Subcutaneous adipose tissue (tissue), 4 donors: ENCODE results near the gene ABCC12. TPM values are rescaled to one million over a fixed set of nuclear protein-coding genes. Genes with fewer than 3 reads are reported as not detected.

Source experiments
- total RNA-seq, 4 donors: library from RNA; depleted of rRNA; stranded (reverse); fragments of >200 nt; gene quantifications; one replicate each; pipeline ENCODE4 v1.1.0, GENCODE V29; 2016
- TF ChIP-seq, protein P1 (sequence below): fragments of 450-650 bp; IDR thresholded peaks from one replicate; pipeline ENCODE4 v1.5.1; 2016; ENCODE audit warnings: low read depth, mild to moderate bottlenecking, control low read depth, antibody characterized with exemption, moderate library complexity

Gene ABCC12
- total RNA-seq, 4 donors from 2014 or later, result not detected

DNA sequence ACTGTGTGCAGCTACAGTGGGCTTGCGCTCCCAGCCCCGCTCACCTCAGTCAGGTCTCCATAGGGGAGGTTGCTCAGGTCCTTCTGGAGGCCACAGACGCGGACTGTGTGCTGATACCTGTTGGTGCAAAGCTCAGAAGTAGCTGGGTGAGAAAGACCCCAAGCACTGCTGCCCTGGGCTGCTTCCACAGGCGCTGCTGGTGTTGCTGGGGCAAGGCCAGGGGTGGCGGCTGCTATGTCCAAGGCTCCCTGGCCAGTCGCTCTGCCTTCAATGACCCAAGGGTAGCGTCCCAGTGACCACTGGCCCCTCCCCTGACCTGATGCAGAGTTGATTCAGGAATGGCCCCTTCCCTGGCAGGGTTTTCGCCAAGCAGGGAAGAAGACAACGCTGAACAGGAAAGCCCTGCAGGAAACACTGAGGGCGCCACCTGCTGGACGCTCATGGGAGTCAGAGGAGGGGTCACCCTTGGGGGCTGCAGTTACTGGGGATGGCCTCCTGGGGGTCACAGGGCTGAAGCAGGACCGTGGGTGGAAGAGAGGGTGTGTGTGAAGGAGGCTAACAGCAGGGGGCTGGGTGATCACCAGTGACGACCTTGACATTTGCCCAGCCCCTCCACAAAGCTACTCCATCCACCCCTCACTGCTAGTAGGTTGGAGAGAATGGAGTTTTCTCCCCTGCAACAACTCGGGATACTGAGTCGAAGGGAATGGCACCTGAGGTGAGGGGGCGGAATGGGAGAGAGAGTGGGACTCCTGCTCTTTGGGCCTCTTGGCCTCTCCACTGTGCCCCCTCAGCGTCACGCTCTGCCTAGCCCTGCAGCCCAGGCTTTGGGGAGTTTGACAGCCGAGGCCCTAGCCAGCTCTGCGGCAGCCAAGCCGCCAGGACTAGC is 38.3 kb downstream of the ABCC12 start:
- TF ChIP-seq, protein P1, sequence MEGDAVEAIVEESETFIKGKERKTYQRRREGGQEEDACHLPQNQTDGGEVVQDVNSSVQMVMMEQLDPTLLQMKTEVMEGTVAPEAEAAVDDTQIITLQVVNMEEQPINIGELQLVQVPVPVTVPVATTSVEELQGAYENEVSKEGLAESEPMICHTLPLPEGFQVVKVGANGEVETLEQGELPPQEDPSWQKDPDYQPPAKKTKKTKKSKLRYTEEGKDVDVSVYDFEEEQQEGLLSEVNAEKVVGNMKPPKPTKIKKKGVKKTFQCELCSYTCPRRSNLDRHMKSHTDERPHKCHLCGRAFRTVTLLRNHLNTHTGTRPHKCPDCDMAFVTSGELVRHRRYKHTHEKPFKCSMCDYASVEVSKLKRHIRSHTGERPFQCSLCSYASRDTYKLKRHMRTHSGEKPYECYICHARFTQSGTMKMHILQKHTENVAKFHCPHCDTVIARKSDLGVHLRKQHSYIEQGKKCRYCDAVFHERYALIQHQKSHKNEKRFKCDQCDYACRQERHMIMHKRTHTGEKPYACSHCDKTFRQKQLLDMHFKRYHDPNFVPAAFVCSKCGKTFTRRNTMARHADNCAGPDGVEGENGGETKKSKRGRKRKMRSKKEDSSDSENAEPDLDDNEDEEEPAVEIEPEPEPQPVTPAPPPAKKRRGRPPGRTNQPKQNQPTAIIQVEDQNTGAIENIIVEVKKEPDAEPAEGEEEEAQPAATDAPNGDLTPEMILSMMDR, result no peak

DNA sequence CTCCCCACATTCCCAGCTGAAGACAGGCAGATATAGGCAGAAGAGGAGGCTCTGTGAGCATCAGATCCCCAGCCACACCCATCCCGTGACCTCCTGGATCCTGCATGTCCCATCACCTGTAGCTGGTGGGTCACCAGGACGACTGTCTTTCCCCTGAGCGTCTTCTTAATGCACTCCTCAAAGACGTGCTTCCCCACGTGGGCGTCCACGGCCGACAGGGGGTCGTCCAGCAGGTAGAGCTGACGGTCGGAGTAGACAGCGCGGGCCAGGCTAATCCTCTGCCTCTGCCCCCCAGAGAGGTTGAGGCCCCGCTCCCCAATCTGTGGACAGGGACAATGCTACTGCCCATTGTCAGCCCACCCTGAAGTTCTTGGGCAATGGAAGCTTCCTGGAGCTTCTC is 40.5 kb downstream of the ABCC12 start:
- TF ChIP-seq, protein P1, result no peak

DNA sequence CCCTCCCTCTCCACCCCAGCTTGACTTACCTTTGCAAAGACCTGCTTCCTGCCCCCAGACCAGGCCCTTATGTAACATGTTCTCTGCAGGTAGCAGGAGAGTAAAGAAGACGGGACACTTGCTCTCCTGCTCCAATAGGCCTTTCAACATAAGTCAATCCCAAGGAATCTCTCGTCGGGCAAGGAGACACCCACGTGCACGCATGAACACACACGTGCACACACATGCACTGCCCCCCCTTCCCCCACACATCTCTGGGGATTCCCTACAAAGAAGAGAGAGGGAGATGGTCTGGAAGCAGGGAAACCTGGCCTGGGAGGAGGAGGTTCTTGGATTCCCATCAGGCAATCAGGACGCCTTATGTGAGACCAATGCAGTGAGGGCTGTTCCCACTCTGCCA is 41.4 kb downstream of the ABCC12 start:
- TF ChIP-seq, protein P1, result no peak

DNA sequence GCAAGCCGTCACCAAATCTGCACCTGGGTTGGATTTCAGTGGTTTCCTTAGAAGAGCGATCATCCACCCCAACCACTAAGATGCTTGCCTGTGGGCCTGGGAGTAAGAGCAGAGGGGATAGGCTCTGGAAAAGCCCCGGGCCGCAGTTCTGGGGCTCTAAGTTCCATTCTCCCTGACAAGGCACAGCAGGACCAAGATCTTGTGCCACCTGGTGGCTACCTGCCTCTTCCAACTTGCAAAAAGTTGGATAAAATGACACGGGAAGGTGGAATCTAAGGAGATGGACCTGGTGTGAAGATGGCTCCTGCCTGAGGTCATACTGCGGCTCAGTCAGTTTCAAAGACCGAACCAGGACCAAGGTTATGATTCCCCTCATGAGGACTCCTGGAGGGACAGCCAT is 42.3 kb downstream of the ABCC12 start:
- TF ChIP-seq, protein P1, result no peak

DNA sequence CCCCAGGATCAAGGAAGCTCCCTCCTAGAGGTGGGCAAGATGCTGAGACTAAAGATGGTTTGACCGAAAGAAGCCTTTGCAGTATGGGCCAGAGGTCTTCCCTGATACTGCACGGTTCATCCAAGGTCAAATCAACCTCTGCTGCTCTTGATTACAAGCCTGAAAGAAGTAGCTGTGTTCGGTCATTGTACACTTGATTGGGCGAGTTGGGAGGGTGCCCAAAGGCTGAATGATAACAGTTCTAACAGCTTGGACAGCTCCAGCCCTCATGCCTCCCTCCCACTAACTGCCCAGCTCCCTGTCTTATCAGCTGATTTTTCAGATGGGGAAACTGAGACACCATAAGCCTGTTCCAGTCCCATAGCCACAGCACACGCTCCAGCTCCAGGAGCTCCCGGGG is 42.8 kb downstream of the ABCC12 start:
- TF ChIP-seq, protein P1, result no peak

DNA sequence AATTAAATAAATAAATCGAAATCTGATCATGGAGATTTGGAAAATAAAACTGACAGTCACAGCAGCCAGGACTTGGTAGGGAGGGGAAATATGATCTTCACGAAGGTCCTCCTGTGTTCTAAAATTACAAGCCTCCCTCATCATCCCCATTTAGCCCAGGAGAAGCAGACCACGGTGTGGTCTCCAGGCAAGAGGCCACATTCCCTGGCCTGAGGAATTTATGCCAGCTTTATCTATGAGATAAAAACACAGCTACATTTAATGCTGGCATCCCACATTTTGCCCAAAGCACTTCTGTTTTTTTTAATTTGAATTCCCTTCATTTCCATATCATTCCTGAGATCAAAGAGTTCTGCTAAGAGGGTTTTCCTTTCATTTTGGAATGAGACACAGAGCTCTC is 43.2 kb downstream of the ABCC12 start:
- TF ChIP-seq, protein P1, result no peak

DNA sequence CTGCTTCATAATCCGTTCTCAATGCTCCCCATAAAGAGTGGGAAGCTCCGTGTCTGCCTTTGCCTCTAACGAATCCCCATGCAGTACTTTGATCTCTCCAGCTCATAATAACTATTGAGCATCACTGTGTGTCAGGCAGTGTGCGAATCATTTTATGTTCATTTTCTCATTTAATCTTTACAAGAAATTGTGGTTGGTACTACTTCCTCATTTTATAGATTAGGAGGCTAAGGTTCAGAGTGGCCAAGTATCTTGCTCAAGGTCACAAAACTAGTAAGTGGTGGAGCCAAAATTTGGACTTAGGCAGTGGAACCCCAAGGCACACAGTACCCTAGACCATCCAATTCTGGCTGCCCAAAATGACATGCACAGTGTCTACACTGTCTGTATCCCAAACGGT is 44.8 kb downstream of the ABCC12 start:
- TF ChIP-seq, protein P1, result no peak
